DMS 273 (cell line): ENCODE results near the gene CAPZA1.
"Not testable (repeated sequence)": the region's sequence is repeated elsewhere in the genome, so short reads cannot be mapped to it uniquely, and the experiment has no call there.

Experiments
- DNase-seq: peaks from one replicate; lab custom pipeline; 2025; ENCODE audit not compliant: unreplicated experiment; lab: John Stamatoyannopoulos, UW

CAPZA1 gene

DNA sequence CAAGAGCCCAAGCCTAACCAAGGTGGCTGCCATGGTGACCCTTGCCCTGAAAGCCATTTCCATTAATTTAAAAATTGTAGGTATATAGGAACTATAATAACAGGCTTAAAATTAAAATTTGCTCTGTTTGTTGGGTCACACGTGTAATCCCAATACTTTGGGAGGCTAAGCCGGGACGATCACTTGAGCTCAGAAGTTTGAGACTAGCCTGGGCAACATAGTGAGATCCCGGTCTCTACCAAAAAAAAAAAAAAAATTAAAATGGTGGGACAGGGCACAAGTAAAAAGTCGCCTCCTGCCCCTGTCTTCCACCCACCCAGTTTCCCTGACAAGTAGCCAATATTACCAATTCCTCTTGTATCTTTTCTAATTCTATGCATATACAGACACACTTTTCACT is 6.6 kb downstream of the CAPZA1 start:
- no peak for DNase-seq

DNA sequence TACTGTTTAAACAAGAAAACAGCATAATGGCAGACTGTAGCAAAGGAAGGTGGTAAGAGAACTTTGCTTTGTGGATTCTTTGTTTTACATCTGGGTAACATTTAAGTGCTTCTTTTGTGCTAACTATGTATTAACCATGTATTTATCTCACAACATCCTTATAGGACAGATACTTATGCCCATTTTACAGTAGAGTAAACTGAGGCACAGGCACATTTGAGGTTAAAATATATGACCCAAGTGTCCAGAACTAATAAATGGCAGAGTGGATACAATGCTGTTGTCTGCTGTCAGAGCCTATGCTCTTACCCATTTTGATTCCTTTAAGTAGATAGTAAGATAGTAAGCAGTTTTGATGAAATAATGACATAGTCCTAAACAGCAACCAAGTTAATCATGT is 7.3 kb downstream of the CAPZA1 start:
- DNase-seq = no peak

DNA sequence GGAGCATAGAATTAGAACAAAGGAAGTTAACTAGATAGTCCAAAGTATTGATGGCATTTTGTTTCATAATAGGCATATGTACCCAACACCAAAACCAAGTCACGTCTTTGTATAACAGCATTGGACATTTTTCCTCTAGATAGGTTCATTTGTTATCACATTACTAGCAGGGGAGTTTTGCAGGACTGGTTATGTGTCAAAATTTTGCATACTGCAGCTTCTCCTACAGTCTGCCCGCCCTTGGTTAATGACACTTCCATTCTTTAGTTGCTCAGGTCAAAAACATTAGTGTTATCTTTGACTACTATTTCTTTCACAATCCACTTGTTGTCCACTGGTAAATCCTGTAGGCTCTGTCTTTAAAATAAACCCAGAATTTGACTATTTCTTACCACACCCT is 8.9 kb downstream of the CAPZA1 start:
- no peak for DNase-seq

DNA sequence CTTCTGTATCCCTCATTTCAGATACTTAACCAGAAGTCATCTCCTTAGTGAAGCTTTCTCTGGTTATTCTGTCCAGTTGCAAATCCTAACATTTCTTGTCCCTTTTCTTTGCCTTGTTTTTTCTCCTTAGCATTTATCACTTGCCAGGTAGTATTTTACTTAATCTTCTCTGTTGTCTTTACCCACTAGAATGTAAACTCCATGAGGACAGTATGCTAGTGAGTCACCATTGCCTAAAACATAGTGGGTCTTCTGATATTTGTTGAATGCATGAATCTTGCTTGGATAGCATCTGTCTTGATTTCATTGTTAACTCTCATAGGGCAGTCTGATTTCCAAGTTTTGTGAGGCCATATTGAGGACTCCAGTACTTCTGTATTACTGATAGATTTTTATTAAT is 9.6 kb downstream of the CAPZA1 start:
- no peak for DNase-seq

DNA sequence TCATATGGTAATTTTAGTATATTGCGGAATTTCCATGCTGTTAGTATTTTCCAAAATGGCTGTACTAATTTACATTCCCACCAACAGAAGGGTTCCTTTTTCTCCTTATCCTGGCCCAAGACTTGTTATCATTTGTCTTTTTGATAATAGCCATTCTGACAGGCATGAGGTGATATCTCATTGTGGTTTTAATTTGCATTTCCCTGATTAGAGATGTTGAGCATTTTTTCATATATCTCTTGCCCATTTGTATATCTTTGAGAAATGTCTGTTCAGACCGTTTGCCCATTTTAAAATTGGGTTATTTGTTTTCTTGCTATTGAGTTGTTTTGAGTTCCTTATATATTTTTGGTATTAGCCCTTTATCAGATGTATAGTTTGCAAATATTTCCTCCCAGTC is 14.0 kb downstream of the CAPZA1 start:
- no peak for DNase-seq

DNA sequence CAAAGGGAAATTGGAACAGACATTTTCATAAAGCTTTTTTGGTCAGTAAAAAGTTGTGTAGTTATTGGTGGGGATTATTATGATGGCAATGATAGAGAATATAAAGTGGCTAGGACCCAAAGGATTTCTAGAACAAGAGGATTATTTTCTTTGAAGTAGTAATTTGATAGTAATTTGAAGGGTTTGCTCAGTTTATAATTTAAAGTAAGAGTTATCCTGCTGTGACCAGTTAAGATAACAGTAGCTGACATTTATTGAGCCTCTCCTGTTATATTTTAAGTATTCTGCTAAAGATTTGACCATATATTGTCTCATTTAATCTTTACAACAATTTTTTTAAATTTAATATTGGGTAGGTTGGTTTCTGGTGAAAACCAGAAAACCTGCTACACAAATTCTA is 14.7 kb downstream of the CAPZA1 start:
- no peak for DNase-seq

DNA sequence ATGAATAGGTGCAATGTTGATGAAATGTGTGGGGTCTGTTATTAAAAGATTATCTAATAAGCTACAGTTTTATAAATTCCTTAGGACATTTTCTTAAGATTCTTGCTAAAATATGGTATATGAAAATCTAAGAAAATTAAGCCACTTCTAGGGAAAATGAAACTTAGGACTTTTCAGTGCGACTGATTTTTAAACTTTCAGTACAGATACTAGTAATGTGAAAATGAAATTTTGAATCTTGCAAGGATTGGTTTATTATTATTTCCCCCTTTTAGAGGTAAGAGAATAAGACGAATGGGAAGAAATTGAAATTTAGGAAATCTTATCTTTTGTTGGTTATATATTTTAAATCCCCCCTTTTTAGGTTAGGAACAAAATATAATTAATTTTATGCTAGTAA is 16.4 kb downstream of the CAPZA1 start:
- no peak for DNase-seq

DNA sequence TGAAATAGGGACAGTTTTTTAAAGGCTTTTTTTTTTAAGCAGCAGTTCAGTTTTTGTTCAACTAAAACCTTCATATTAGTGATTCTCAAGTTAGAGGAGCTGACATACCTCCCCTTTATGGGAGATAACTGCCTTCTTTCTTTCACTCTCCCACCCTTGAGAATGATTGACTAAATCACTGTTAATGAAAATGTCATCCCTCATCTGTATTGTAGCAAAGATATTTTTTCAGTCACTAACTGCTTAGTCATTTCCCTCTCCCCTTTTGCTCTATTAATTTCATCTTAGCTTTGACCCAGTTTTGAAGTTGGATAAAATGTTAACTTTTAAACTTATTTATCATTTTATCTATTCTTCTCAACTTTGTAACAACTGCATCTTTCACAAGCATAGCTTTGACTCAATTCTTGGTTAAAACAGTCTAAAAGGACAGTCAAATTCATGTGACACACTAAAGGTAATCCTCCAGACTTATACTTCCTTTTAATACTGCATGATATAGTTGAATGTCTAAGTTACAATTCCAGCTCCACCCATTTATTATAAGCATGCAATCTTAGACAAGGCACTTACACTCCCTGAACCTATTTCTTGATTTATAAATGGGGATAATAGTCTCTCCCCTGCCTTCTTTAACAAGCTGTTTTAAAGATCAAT is 17.1 kb downstream of the CAPZA1 start:
- no peak for DNase-seq

DNA sequence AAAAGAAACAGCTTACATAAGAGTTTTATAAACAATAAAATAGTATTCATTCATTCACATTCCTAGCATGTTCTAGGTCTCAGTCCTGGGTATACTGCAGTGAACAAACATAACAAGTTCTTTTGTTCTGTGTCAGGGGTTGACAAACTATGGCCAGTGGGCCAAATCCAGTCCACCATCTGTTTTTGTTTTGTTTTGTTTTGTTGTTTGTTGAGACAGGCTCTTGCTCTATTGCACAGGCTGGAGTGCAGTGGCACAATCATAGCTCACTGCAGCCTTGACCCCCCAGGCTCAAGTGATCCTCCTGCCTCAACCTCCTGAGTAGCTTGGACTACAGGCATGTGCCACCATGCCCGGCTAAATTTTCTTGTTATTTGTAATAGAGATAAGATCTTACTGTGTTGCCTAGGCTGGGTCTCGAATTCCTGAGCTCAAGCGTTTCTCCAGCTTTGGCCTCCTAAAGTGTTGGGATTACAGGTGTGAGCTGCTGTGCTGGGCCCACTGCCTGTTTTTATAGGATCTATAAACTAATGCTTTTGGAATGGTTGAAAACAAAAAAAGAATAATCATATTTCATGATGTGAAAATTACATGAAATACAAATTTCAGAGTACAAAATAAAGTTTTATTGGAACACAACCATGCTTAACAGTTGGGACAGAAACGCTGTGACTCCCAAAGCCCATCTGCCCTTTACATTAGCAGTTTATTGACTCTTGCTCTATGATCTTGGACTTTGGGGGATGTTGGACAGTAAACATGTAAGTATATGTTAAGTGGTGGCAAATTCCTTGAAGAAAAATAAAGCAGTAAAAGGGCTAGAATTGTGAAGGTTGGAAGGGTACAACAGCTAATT is 17.9 kb downstream of the CAPZA1 start:
- DNase-seq = peak; percentile 17

DNA sequence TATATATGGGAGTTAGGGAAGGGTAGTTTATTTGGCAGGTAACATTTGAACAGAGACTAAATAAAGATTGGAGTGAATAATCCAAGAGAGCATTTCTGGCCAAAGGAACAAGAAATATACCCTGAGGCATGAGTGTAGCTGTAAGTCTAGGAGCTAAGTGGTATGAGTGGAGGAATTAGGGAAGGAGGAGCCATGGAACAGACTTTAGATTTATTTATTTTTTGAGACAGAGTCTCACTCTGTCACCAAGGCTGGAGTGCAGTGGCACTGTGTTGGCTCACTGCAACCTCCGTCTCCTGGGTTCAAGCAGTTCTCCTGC is 18.4 kb downstream of the CAPZA1 start:
- no peak for DNase-seq

DNA sequence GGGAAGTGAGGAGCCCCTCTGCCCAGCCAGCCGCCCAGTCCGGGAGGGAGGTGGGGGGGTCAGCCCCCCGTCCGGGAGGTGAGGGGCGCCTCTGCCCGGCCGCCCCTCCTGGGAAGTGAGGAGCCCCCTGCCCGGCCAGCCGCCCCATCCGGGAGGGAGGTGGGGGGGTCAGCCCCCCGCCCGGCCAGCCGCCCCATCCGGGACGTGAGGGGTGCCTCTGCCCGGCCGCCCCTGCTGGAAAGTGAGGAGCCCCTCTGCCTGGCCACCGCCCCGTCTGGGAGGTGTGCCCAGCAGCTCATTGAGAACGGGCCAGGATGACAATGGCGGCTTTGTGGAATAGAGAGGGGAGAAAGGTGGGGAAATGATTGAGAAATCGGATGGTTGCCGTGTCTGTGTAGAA is 20.8 kb downstream of the CAPZA1 start:
- DNase-seq = not testable (repeated sequence)

DNA sequence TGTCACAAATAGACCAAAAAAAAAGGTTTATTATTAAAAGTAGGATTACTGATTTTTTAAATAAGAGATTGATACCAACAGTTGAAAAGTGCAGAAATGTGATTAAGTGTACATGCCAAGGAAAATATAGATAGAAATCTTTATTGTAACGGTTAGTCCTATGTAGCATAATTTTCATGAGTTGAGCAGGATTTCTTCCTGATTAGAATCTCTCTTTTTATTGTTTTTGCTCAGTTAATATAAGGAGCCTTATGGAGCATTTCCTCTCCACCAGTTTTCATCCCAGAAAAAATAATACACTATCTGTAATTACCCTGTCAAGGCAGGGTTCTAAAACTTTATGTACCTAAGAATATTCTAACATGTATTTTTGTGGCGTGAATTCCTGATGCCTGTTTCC is 23.4 kb downstream of the CAPZA1 start:
- no peak for DNase-seq

DNA sequence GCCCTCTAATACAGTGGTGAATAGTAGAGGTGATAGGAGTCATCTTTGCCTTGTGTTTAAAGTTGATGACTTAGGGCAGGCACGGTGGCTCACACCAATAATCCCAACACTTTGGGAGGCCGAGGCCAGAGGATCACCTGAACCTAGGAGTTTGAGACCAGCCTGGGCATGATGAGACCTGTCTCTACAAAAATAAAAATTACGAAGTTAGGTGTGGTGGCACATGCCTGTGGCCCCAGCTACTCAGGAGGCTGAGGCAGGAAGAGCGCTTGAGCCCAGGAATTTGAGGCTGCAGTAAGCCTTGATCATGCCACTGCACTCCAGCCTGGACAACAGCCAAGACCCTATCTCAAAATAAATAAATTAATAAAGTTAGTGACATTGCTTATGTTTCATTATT is 26.6 kb downstream of the CAPZA1 start:
- no peak for DNase-seq

DNA sequence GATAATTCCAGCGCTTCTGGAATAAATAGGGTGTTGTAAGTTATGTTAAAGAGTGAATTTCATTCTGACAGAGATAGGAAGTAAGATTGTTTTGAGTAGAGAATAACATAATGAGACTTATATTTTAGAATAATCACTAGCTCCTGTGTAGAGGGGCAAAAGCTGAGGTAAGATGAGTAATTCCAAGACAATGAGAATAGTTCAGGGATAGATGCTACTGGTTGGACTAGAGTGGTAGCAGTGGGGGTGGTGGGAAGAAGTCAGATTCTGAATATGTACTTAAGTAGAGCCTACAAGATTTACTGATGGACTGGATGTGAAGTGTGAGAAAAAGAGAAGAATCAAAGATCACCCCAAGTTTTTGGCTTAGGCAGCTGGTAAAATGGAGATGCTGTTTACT is 31.6 kb downstream of the CAPZA1 start:
- DNase-seq = no peak

DNA sequence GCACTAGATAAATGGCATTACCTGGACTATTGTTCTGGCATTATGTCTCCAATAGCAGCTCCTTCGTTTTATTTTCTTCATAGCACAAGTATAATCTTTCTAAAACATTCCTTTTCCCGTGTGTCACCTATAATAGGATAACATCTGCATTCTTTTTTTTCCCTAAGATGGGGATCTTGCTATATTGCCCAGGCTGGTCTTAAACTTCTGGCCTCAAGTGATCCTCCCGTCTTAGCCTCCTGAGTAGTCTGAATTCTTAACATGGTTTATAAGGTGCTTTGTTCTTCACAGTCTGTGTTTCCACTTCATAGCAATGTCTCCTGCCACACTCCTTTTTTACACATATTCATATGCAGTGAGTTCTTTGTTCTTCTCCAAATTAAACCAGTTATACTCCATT is 46.2 kb downstream of the CAPZA1 start:
- no peak for DNase-seq

DNA sequence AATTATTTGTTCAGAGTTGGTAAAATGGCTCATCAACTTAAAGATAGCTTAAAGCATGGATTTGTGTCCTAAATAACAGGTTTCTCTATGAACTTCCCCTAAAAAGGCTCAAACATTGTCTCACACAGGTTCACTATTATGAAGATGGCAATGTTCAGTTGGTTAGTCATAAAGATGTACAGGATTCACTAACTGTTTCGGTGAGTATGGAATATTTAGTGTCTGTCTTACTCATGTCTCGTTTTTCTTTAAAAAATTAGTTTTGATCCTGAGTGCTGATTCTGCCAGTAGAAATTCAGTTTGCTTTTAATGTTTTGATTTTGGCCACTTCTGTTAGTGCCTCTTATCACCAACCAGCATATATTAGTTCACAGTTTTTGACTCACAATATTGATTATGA is 47.3 kb downstream of the CAPZA1 start:
- no peak for DNase-seq

DNA sequence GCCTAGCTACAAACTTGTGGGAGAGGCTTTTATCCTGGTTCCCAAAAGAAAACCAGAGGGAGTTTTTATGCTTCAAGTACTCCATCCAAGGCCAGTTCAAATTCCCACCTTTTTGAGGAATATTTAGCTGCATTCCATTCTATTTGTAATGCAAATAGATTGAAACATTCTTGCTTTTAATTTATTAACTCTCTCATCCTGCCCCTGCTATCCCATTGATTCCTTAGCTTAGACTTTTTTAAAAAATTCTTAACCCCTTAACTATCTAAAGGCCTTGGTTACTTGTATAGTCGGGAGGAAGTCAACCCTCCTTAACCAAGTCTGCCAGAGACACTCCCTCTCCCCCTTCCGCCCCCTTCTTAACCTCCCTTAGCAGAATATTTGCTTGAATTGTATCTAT is 52.4 kb downstream of the CAPZA1 start:
- DNase-seq = no peak

DNA sequence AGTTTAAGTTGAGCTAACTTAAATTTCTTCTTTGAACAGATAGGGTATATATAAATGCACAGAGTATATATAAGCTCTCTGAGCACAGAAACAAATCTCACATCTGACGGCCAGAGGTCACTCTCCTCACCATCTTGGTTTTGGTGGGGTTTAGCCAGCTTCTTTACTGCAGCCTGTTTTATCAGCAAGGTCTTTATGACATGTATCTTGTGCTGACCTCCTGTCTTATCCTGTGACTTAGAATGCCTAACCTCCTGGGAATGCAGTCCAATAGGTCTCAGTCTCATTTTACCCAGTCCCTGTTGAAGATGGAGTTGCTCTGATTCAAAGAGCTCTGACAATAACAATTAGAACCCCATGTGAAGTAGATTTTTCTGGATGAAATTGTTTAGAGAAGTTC is 53.2 kb downstream of the CAPZA1 start:
- DNase-seq = no peak

DNA sequence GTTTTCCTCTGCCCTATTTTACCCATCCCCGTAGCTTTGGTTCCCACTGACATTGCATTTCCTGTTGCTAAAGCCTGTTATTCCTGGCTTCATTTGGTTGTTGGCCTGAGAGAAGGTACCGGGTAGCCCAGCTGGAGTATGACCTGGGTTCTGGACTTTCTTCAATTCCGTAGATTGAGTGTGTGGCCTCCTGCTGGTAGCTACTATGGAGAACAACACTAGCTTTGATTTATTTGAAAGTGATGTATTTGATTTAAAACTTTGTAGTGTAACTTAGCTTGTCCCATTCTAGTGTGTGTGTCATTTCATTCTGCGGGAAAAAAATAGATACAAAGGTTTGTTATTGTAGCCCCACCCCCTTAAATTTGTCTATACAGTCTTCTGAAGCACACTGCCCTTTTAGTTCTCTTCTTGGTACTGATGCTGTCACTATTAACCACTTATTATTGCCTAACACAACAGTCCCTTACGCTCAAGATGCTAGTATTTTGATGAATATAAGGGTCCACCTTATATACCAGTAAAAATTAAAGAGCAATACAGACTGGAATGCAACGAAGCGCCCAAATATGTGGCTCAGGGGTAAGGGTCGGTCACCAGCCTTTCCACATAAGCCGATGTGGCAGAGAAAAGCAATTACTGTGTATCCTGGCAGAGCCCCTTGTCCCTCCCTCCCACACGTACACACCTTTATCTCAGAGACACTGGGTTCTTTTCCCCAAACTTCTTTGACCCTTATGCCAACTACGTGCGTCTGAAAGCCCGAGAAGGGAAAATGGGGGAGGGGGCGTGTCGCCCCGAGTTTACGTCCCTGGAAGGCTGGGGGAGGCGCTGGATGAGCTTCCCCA is 54.2 kb downstream of the CAPZA1 start:
- DNase-seq = peak; percentile 71

DNA sequence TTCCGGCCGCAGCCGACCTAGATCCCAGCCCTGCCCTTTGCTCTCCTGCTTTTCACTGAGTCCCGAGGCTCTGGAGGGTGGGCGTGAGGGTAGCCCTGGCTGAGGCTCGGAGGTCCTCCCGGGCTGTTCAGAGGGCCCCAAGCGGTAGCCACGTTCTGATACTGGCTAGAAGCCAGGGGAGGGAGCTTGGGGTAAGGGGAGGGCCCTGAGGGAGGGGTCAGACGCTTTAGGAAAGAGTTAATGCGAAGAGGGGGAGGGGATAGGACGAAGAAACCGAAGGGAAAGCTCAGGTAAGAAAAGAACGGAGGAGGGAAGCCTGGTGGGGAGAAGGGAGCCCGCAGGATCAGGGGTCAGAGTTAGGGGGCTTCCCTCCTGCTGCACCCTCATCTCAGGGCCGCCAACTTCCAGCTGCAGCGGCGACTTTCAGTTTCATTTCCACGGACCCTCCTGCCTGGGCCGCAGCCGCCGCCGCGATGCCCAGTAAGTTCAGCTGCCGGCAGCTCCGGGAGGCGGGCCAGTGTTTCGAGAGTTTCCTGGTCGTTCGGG is 54.9 kb downstream of the CAPZA1 start, which contains the start of gene MOV10:
MOV10 (plus strand) TSS at position 220 of the 546 bp plus-strand sequence; CDS start at position 474, 254 bp downstream.
- peak; percentile 88 for DNase-seq

DNA sequence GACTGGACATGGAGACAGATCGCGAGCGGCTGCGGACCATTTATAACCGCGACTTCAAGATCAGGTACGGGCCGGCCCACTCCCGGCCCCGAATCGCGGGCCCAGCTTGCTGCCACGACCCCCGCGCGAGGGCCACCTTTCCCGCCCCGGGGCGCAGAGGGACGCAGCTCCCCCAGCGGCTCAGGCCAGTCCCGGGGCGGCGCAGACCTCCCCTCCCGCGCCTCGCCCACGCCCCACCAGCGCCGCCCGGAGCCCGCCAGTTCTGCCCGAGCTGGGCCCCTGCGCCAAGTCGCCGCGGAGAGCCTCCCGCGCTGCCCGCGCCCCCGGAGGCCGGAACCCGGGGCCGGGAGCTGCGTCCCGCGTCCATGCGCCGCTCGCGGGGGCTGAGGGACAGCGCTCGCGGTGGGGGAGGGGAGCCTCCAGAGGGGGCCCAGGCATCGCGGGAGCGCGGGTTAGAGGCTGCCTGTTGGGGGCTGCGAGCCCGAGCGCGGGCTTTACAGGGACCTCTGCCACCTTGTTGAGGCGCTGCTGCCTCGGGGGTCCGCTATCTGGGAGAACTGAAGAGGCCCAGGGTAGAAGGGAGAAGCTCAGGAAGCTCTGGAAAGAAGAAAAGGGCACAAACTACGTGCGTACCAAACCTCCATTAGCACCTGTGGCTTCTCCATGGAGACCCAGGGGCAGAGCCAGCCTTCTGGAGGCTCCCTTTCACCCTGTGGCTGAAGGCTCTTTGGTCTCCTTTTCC is 55.5 kb downstream of the CAPZA1 start:
- peak; percentile 74 for DNase-seq
